A673 (cell line): ENCODE results near the gene GFPT1. TPM values are rescaled to one million over a fixed set of nuclear protein-coding genes. Genes with fewer than 3 reads are reported as not detected.

Experiments
- BruUV-seq: library from RNA; stranded (reverse); fragments of 400-500 nt; replicated peaks from 2 replicates; lab custom pipeline; 2021; lab: Mats Ljungman, UMichigan
- CTCF ChIA-PET: fragments of 300-600 bp; sonication (Branson Sonifier 250); formaldehyde crosslinking; loops from one replicate; lab custom pipeline; 2022; ENCODE audit warnings: antibody characterized with exemption; lab: Charles Lee
- POLR2A ChIA-PET: fragments of 300-600 bp; sonication (Branson Sonifier 250); formaldehyde crosslinking; loops from one replicate; lab custom pipeline; 2022; ENCODE audit warnings: antibody characterized with exemption; ENCODE audit not compliant: low non-redundant PET; lab: Charles Lee
- DNase-seq: peaks from one replicate; pipeline ENCODE4 v3.0.0-alpha.2; 2015; ENCODE audit warnings: low spot score
- H3K27ac ChIP-seq: fragments of 200-600 bp; sonication (generic); 2 replicates; pipeline ENCODE4 v1.5.1; 2016; ENCODE audit warnings: mixed run types, low read depth, mild to moderate bottlenecking, mixed read lengths, antibody characterized with exemption, low read length; ENCODE audit not compliant: poor library complexity, severe bottlenecking
- H3K27me3 ChIP-seq: fragments of 200-600 bp; sonication (generic); replicated peaks from 2 replicates; pipeline ENCODE4 v1.6.1; 2017; ENCODE audit warnings: mixed run types, low read depth, mild to moderate bottlenecking, mixed read lengths, antibody characterized with exemption, low read length; ENCODE audit not compliant: insufficient read depth, poor library complexity
- H3K36me3 ChIP-seq: fragments of 200-600 bp; sonication (generic); 2 replicates; pipeline ENCODE4 v1.6.1; 2016; ENCODE audit warnings: mixed run types, mild to moderate bottlenecking, mixed read lengths, antibody characterized with exemption, low read length; ENCODE audit not compliant: insufficient read depth, poor library complexity, severe bottlenecking
- H3K4me1 ChIP-seq: fragments of 200-600 bp; sonication (generic); 2 replicates; pipeline ENCODE4 v1.6.1; 2017; ENCODE audit warnings: mixed run types, mild to moderate bottlenecking, mixed read lengths, antibody characterized with exemption, low read length; ENCODE audit not compliant: insufficient read depth, poor library complexity, severe bottlenecking
- H3K4me3 ChIP-seq: fragments of 200-600 bp; sonication (generic); 2 replicates; pipeline ENCODE4 v1.5.1; 2016; ENCODE audit warnings: low read depth, mixed run types, mild to moderate bottlenecking, mixed read lengths, low read length; ENCODE audit not compliant: poor library complexity, severe bottlenecking
- H3K9me3 ChIP-seq: fragments of 200-600 bp; sonication (generic); 2 replicates; pipeline ENCODE4 v1.6.1; 2016; ENCODE audit warnings: mixed run types, low read depth, mild to moderate bottlenecking, mixed read lengths, antibody characterized with exemption, low read length; ENCODE audit not compliant: poor library complexity, severe bottlenecking
- EZH2 ChIP-seq: fragments of 200-600 bp; sonication (generic); IDR thresholded peaks from 2 replicates; pipeline ENCODE4 v1.6.1; 2017; ENCODE audit warnings: borderline replicate concordance, low read depth, mild to moderate bottlenecking, mixed read lengths, antibody characterized with exemption, low read length; ENCODE audit not compliant: poor library complexity, severe bottlenecking
- intact Hi-C: fragments of 100-400 bp; cut with micrococcal nuclease; formaldehyde crosslinking; loops from one replicate; pipeline ENCODE4 v1.10.0; 2022; ENCODE audit not compliant: unreplicated experiment
- total RNA-seq: library from RNA; stranded (reverse); gene quantifications from 2 replicates; pipeline ENCODE4 v1.2.3, GENCODE V29; 2021
- TF ChIP-seq, protein P1 (sequence below): fragments of 300-800, 200-600 bp; sonication (generic); conservative IDR thresholded peaks from 2 replicates; pipeline ENCODE4 v1.5.1; 2017; ENCODE audit warnings: low read depth, mild to moderate bottlenecking, antibody characterized with exemption, low read length, moderate library complexity, mixed read lengths

GFPT1 gene
- total RNA-seq, 1 experiment from 2014 or later = 53.0 TPM

DNA sequence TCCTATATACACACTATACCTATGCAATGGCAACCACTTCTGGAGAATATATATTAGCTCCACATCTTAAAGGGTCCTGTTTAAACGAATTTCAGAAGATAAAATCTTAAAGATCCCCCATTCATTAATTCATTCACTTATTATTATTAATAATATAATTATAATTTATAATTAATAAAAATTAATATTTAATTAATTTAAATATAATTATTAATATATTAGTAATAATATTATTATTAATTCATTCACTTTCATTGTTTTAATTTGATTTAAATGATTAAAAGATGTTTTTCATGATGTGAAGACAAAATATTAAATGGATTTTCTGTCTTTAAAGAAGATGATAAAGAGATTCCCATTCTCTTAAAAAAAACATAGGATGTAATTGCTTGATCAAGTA, 29.1 kb upstream of the GFPT1 start:
- no TSS peak for BruUV-seq

GRCh38 chr2:69411120-69411519, 24.1 kb upstream of the GFPT1 start:
- Histone ChIP-seq H3K27me3 (no peaks in the 10 kb centered on the region), H3K36me3 (peaks cover 14% of the 10 kb centered on the region), H3K4me3 (no peak overlapping the region), H3K4me1 (no peaks in the 10 kb centered on the region), H3K27ac (no peak overlapping the region), H3K9me3 (no peaks in the 10 kb centered on the region)
- no TSS peak for BruUV-seq
- TF ChIP-seq, protein P1, sequence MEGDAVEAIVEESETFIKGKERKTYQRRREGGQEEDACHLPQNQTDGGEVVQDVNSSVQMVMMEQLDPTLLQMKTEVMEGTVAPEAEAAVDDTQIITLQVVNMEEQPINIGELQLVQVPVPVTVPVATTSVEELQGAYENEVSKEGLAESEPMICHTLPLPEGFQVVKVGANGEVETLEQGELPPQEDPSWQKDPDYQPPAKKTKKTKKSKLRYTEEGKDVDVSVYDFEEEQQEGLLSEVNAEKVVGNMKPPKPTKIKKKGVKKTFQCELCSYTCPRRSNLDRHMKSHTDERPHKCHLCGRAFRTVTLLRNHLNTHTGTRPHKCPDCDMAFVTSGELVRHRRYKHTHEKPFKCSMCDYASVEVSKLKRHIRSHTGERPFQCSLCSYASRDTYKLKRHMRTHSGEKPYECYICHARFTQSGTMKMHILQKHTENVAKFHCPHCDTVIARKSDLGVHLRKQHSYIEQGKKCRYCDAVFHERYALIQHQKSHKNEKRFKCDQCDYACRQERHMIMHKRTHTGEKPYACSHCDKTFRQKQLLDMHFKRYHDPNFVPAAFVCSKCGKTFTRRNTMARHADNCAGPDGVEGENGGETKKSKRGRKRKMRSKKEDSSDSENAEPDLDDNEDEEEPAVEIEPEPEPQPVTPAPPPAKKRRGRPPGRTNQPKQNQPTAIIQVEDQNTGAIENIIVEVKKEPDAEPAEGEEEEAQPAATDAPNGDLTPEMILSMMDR = no peak
- no peak for TF ChIP-seq EZH2
- CTCF ChIA-PET = no interaction called here
- intact Hi-C loops = no loop called here
- no peak for DNase-seq
- POLR2A ChIA-PET = no interaction called here

More for the DNA sequence above, 29.1 kb upstream of the GFPT1 start:
- ChIA-PET CTCF (no interaction called here), POLR2A (no interaction called here)
- Histone ChIP-seq H3K4me3 (no peak overlapping the region), H3K36me3 (peaks cover 19% of the 10 kb centered on the region), H3K4me1 (no peaks in the 10 kb centered on the region), H3K9me3 (no peaks in the 10 kb centered on the region), H3K27me3 (no peaks in the 10 kb centered on the region), H3K27ac (no peak overlapping the region)
- no peak for DNase-seq
- intact Hi-C loops = no loop called here
- TF ChIP-seq EZH2 = no peak
- TF ChIP-seq, protein P1 = no peak

DNA sequence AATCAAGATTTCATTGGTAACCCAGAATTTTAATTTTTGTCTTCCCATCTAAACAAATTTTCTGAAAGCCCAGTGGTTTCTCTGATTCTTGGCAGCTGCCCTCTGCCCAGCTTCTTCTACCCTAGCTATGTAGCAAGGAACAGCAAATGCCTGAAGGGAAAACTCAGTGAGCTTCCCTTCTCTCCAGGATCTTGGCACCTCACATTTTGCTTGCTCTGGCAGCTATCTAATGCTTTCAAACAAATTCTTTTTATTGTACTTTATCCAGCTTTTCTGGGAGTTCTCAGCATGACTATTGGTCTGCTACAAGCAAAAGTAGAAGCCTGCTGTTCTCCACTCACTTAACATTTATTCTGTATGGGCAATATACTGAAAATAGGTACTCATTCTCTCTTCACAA, 18.3 kb upstream of the GFPT1 start:
- Histone ChIP-seq H3K27me3 (no peaks in the 10 kb centered on the region), H3K4me1 (no peaks in the 10 kb centered on the region), H3K9me3 (peaks cover 4% of the 10 kb centered on the region), H3K27ac (no peak overlapping the region), H3K36me3 (peaks cover 14% of the 10 kb centered on the region), H3K4me3 (no peak overlapping the region)
- ChIA-PET POLR2A (no interaction called here), CTCF (no interaction called here)
- intact Hi-C loops = no loop called here
- TF ChIP-seq EZH2 = no peak
- TF ChIP-seq, protein P1 = no peak
- DNase-seq = no peak
- BruUV-seq = no TSS peak
